Activated naive CD4-positive, alpha-beta T cell treated with anti-CD3 and anti-CD28 coated beads, Interleukin-2, amount 50 U/mL, for 24 hours (primary cell): ENCODE measurements around the gene CNTN6.

Source experiments
- H3K27ac Mint-ChIP-seq: one replicate; pipeline ENCODE4 v1.8.0; 2021; ENCODE audit warnings: mild to moderate bottlenecking, mixed read lengths
- H3K27me3 Mint-ChIP-seq: one replicate; pipeline ENCODE4 v1.8.0; 2021; ENCODE audit warnings: mixed read lengths
- H3K36me3 Mint-ChIP-seq: one replicate; pipeline ENCODE4 v1.8.0; 2021; ENCODE audit warnings: mixed read lengths
- H3K4me1 Mint-ChIP-seq: one replicate; pipeline ENCODE4 v1.8.0; 2021; ENCODE audit warnings: mixed read lengths
- H3K4me3 Mint-ChIP-seq: one replicate; pipeline ENCODE4 v1.8.0; 2021; ENCODE audit warnings: mild to moderate bottlenecking, mixed read lengths
- H3K9me3 Mint-ChIP-seq: one replicate; pipeline ENCODE4 v1.8.0; 2021; ENCODE audit warnings: mixed read lengths

The CNTN6 gene

GRCh38 chr3:1400571-1400970, 307.7 kb downstream of the CNTN6 start:
- Mint-ChIP-seq H3K27ac (no peak overlapping the region), H3K27me3 (no peaks in the 10 kb centered on the region), H3K36me3 (no peaks in the 10 kb centered on the region), H3K4me3 (no peak overlapping the region), H3K9me3 (peaks cover 14% of the 10 kb centered on the region), H3K4me1 (no peaks in the 10 kb centered on the region)

- no peak overlapping the region for H3K27ac Mint-ChIP-seq
- H3K27me3 Mint-ChIP-seq: no peaks in the 10 kb centered on the region
- no peaks in the 10 kb centered on the region for H3K36me3 Mint-ChIP-seq
- H3K9me3 Mint-ChIP-seq: peaks cover 5% of the 10 kb centered on the region
- no peak overlapping the region for H3K4me3 Mint-ChIP-seq
- no peaks in the 10 kb centered on the region for H3K4me1 Mint-ChIP-seq
Observed at GRCh38 chr3:1404270-1404962, 311.6 kb downstream of the CNTN6 start.

- H3K27me3 Mint-ChIP-seq: no peaks in the 10 kb centered on the region
- H3K4me1 Mint-ChIP-seq: no peaks in the 10 kb centered on the region
- no peaks in the 10 kb centered on the region for H3K36me3 Mint-ChIP-seq
- H3K4me3 Mint-ChIP-seq: no peak overlapping the region
- no peaks in the 10 kb centered on the region for H3K9me3 Mint-ChIP-seq
- H3K27ac Mint-ChIP-seq: no peak overlapping the region
Observed at GRCh38 chr3:1406250-1406649, 313.4 kb downstream of the CNTN6 start.

GRCh38 chr3:1421577-1421976, 328.8 kb downstream of the CNTN6 start:
- Mint-ChIP-seq H3K27me3 (no peaks in the 10 kb centered on the region), H3K4me3 (no peak overlapping the region), H3K4me1 (no peaks in the 10 kb centered on the region), H3K9me3 (peaks cover under 1% of the 10 kb centered on the region), H3K27ac (no peak overlapping the region), H3K36me3 (no peaks in the 10 kb centered on the region)

- Mint-ChIP-seq H3K27me3 (no peaks in the 10 kb centered on the region), H3K4me3 (no peak overlapping the region), H3K36me3 (no peaks in the 10 kb centered on the region), H3K4me1 (no peaks in the 10 kb centered on the region), H3K27ac (no peak overlapping the region), H3K9me3 (no peaks in the 10 kb centered on the region)
Observed at GRCh38 chr3:1423566-1424089, 330.8 kb downstream of the CNTN6 start.

- Mint-ChIP-seq H3K27ac (no peak overlapping the region), H3K27me3 (no peaks in the 10 kb centered on the region), H3K9me3 (no peaks in the 10 kb centered on the region), H3K36me3 (no peaks in the 10 kb centered on the region), H3K4me3 (no peak overlapping the region), H3K4me1 (no peaks in the 10 kb centered on the region)
Observed at GRCh38 chr3:1439395-1439794, 346.6 kb downstream of the CNTN6 start.

- Mint-ChIP-seq H3K27ac (no peak overlapping the region), H3K27me3 (no peaks in the 10 kb centered on the region), H3K4me3 (no peak overlapping the region), H3K9me3 (no peaks in the 10 kb centered on the region), H3K4me1 (no peaks in the 10 kb centered on the region), H3K36me3 (no peaks in the 10 kb centered on the region)
Observed at GRCh38 chr3:1442271-1442670, 349.4 kb downstream of the CNTN6 start.

GRCh38 chr3:1444195-1444594, 351.4 kb downstream of the CNTN6 start:
- H3K36me3 Mint-ChIP-seq: no peaks in the 10 kb centered on the region

GRCh38 chr3:1446531-1446930, 353.7 kb downstream of the CNTN6 start:
- Mint-ChIP-seq H3K27ac (no peak overlapping the region), H3K36me3 (no peaks in the 10 kb centered on the region), H3K4me3 (no peak overlapping the region)

More at GRCh38 chr3:1444195-1444594, 351.4 kb downstream of the CNTN6 start:
- Mint-ChIP-seq H3K27me3 (no peaks in the 10 kb centered on the region), H3K27ac (no peak overlapping the region), H3K4me1 (no peaks in the 10 kb centered on the region), H3K9me3 (no peaks in the 10 kb centered on the region), H3K4me3 (no peak overlapping the region)

GRCh38 chr3:1447452-1447851, 354.6 kb downstream of the CNTN6 start:
- Mint-ChIP-seq H3K4me1 (no peaks in the 10 kb centered on the region), H3K4me3 (no peak overlapping the region), H3K36me3 (no peaks in the 10 kb centered on the region), H3K27ac (no peak overlapping the region), H3K27me3 (no peaks in the 10 kb centered on the region), H3K9me3 (no peaks in the 10 kb centered on the region)

More at GRCh38 chr3:1446531-1446930, 353.7 kb downstream of the CNTN6 start:
- Mint-ChIP-seq H3K27me3 (no peaks in the 10 kb centered on the region), H3K9me3 (no peaks in the 10 kb centered on the region), H3K4me1 (no peaks in the 10 kb centered on the region)

- Mint-ChIP-seq H3K27me3 (no peaks in the 10 kb centered on the region), H3K4me1 (no peaks in the 10 kb centered on the region), H3K27ac (no peak overlapping the region), H3K36me3 (no peaks in the 10 kb centered on the region), H3K9me3 (peaks cover 4% of the 10 kb centered on the region), H3K4me3 (no peak overlapping the region)
Observed at GRCh38 chr3:1448443-1448842, 355.6 kb downstream of the CNTN6 start.
